Stimulated activated CD8-positive, alpha-beta memory T cell treated with anti-CD3 and anti-CD28 coated beads, Interleukin-4, amount 100 ng/mL, for 48 hours (primary cell): ENCODE data around the gene TCEANC2.
A peak's percentile ranks its signal among the peaks of the same experiment; 100 is the strongest.
"Not testable (repeated sequence)": the region's sequence is repeated elsewhere in the genome, so short reads cannot be mapped to it uniquely, and the experiment has no call there.

Experiments used
- DNase-seq: peaks from one replicate; pipeline ENCODE4 v3.0.0-alpha.2; 2020

TCEANC2 gene

GRCh38 chr1:54028306-54029251, 24.8 kb upstream of the TCEANC2 start:
- DNase-seq, result no peak

DNA sequence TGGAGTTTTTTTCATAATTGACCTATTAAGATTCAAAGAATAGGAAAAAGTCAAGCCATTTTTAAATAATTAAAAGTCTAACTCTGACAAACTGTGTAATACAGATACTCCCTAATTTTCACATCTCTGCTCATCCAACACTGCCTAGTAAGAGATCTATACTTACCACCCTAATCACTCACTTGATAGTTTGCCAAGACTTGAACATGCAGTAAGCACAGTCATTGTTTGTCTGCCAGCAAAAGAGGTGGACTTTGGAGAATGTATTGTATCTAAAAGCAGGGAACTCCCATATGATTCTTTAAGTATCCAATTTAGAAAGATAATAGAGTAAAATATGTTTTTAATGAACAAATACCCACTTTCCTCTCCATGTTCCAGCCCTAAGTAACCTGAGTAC, 15.9 kb upstream of the TCEANC2 start:
- DNase-seq, result no peak

- no peak for DNase-seq
Measured at GRCh38 chr1:54041806-54042205, 11.6 kb upstream of the TCEANC2 start.

DNA sequence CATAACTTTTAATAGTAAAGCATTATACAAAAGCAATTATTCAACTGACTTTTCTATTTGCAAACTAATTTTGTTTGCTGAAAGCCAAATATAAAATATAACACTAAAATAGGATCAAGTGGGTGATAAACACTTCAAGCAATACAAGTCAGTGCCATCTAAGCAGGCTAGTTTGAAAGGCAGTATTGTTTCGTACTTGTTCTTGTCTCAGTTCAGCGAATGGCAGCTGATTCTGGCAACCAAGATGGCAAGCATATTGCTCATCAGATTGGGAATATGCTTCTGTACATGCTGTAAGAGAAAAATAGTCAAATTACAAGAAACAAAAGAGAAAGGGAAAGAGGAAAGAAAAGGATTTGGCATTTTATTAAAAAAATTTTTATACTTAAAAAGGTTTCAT, 7.9 kb upstream of the TCEANC2 start:
- no peak for DNase-seq

DNA sequence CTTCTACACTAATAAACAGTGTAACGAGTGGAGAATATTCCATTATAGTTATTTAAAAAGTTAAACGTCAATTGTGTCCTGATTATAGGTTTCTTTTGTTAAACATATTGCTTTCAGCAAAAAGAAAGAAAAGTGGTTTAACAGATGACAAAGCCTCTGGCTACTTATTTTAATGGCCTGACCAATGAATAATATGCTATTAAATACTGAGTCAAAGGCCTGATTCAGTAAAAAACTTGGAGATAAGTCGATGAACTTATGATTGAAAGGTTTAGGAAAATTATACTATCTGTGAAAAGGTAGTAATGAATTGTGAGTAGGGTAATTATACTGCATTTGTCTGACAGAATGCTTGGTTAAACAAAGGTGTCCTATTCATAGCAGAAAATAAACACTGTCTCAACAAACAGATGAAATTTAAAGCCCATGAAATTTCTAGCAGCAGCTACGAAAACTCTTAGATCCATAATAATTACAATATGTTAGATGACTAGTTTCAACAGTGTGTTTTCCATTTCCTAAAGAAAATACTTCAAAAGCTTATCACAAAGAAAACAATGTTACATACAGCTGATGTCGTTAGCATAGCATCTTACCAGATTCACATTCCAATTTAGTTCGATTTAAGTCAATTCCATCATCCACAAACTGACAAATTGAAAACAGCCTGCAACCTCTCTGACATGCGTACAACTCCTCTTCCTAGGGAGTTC, 6.6 kb upstream of the TCEANC2 start:
- DNase-seq, result no peak

- no peak for DNase-seq
Measured at GRCh38 chr1:54047384-54048305, 5.8 kb upstream of the TCEANC2 start.

GRCh38 chr1:54050435-54050834, 3.0 kb upstream of the TCEANC2 start:
- DNase-seq, result not testable (repeated sequence)

DNA sequence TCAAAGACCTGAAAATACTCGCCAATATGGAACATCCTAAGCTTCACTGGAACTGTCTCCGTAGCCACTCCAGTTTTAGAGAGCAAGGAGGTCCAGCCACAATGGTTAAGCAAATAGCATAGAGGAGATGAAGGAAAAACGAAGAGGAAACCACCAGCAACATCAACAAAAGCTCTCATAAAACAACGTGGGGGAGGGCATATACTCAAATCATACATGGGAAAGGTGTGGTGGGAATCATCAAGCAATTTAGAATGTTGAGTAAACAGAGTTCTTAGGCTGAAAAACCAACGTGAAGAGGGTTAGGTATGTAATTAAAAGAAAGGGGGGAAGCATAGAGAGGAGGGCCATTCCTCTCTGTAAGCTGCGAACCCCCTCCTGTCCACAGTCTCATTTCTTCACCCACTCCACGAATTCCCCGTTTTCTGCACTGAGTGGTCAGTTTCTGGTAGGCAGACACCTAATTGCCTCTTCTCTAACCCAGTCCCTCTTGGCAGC, 1.4 kb upstream of the TCEANC2 start:
- no peak for DNase-seq

DNA sequence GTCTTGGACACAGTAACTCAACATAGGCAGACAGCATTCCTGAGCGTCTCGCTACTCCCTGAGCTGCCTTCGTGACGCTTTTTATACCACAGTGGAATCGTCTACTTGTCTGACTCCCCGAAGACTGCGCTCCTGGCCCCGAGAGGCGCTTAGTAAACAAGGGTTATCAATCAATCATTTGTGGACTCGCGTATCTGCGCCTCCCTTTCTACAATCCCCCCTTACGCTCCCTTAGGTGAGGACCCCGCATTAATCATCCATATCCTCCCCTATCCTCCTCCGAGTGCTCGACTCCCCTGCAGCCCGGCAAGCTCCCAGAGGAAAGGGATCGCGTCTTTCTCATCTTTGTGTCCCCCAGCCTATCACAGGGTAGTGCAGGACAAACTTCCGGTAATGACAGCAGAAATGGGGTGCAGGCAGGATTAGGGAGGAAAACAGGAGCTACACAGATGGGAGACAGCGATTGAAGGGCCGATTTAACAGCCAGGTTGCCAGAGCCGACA, 926 bp upstream of the TCEANC2 start:
- peak; percentile 54 for DNase-seq

DNA sequence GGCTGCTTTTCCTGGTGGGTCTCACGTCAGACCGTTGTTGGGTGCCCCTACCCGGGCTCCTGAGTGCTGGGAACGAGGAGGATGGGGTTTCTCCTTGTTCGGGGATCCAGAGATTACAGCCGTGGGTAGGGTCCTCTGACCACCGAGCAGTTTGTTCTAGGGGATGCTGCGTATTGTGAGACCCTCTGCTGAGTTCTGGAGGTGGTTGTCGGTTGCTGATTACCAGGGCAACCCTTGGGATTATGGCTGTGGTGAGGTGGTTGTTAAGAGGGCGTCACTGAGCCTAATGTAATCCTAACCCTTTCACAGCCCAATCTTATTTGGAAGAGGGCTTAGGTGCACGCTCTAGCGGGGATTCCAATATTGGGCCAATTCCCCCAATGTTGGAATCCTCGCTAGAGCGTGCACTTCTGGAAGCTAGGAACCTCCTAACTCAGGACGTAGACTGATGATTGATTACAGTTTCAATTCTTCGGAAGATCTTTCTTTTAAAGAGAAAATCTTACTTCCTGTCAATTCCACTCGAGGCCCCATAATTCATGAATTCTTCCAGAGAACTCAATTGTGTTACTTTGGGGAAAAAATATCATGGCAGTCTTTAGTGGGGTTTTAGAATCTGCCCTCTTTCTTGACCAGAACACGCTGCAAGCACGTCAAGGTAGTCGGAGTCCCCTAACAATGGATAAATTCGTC, 483 bp downstream of the TCEANC2 start:
- DNase-seq, result no peak

GRCh38 chr1:54054438-54054749, 986 bp downstream of the TCEANC2 start:
- DNase-seq, result no peak

DNA sequence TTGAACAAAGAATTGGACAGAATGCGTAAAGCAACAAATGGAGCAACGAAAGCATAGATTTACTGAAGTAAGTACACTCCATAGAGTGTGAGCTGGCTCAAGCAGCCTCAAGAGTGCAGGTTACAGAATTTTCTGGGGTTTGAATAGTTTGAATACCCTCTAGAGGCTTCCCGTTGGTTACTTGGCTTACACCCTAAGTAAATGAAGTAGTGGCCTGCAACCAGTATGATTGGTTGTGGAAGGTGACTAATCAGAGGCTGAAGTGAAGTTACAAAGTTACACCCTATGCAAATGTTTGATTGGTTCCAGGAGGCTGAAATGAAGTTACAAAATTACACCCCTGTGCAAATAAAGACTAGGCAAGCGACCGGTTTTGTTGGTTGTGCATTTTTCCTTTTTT, 10.9 kb downstream of the TCEANC2 start:
- no peak for DNase-seq

GRCh38 chr1:54069791-54070170, 16.4 kb downstream of the TCEANC2 start:
- DNase-seq, result no peak

- DNase-seq, result no peak
Measured at GRCh38 chr1:54070171-54070837, 16.9 kb downstream of the TCEANC2 start.

DNA sequence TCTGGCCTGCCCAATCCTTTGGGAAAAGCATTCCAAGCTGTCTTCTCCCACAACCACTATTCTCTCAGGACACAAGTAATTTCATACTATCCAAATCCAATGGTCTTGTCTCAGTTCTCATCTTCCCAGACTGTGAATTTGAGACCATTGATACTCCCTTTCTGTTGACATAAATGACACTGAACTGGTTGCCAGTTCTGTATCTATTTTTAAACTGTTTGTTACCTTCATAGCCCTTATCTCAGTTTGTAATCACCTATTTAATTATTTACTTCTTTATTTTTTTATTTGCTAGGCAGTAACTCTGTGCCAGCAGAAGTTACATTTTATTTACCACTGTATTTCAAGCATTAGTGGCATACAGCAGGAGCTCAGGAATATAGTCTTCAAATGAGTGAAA, 24.0 kb downstream of the TCEANC2 start:
- DNase-seq, result no peak

- no peak for DNase-seq
Measured at GRCh38 chr1:54080598-54081049, 27.2 kb downstream of the TCEANC2 start.

GRCh38 chr1:54081306-54082270, 28.2 kb downstream of the TCEANC2 start:
- peak; percentile 80 for DNase-seq

DNA sequence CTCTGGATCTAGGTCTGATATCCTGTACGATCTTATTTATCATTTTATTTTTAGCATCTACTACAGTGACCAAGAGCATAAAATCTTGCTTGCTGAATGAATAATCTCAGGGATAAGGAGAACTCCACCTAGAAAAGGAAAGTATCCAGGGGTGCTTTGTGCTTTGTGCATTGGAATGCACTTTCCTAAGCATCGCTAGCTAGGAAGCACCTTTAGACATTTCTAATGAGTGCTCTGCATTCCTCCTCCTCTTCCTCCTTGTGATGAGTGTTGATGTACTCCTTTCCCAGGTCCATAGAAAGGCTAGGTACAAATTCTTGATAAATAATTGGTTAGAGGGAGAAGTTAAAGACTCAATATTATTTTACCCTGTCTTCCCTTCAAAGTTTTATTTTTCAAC, 31.4 kb downstream of the TCEANC2 start:
- no peak for DNase-seq

- no peak for DNase-seq
Measured at GRCh38 chr1:54086754-54087153, 33.3 kb downstream of the TCEANC2 start.

GRCh38 chr1:54088385-54088784, 35.0 kb downstream of the TCEANC2 start:
- DNase-seq, result no peak
